ENCODE data around the gene HOATZ. TPM values are rescaled to one million over a fixed set of nuclear protein-coding genes. Genes with fewer than 3 reads are reported as not detected.

Gene HOATZ
- total and polyA plus RNA-seq, 3 donors from 2014 or later: 10.8 to 50.1 (median 23.7) TPM

GRCh38 chr11:111554532-111554931, 40.0 kb downstream of the HOATZ start:
- Histone ChIP-seq H3K27ac (no peak overlapping the region), H3K9me3 (no peaks in the 10 kb centered on the region), H3K4me3 (no peak overlapping the region), H3K4me1 (no peaks in the 10 kb centered on the region), H3K27me3 (no peaks in the 10 kb centered on the region), H3K36me3 (ENCODE audit: low read depth, missing control alignments) (no peaks in the 10 kb centered on the region)
- TF ChIP-seq CTCF (IDR thresholded peaks at IDR 0.05) (no peak), POLR2A (IDR thresholded peaks at IDR 0.05) (no peak)
- DNase-seq: no peak
- intact Hi-C loops (cut with DNase I; ENCODE audit: low total_unique reads): no loop called here

GRCh38 chr11:111555255-111555654, 40.7 kb downstream of the HOATZ start:
- DNase-seq: no peak
- TF ChIP-seq CTCF (IDR thresholded peaks at IDR 0.05) (no peak), POLR2A (IDR thresholded peaks at IDR 0.05) (no peak)
- H3K4me3 ChIP-seq: no peak overlapping the region
- H3K4me1 ChIP-seq: no peaks in the 10 kb centered on the region
- no peak overlapping the region for H3K27ac ChIP-seq
- no peaks in the 10 kb centered on the region for H3K36me3 ChIP-seq (ENCODE audit: low read depth, missing control alignments)
- intact Hi-C loops (cut with DNase I; ENCODE audit: low total_unique reads): no loop called here
- no peaks in the 10 kb centered on the region for H3K27me3 ChIP-seq
- H3K9me3 ChIP-seq: no peaks in the 10 kb centered on the region

- intact Hi-C loops (cut with DNase I; ENCODE audit: low total_unique reads): no loop called here
- H3K4me3 ChIP-seq: no peak overlapping the region
- H3K9me3 ChIP-seq: no peaks in the 10 kb centered on the region
- TF ChIP-seq CTCF (IDR thresholded peaks at IDR 0.05): no peak
- TF ChIP-seq POLR2A (IDR thresholded peaks at IDR 0.05): no peak
- 86 to 90% methylated on average over 5 of the region's 5 CpGs for WGBS, 2 donors
- H3K4me1 ChIP-seq: no peaks in the 10 kb centered on the region
- H3K27me3 ChIP-seq: no peaks in the 10 kb centered on the region
- no peak for DNase-seq
- no peaks in the 10 kb centered on the region for H3K36me3 ChIP-seq (ENCODE audit: low read depth, missing control alignments)
- H3K27ac ChIP-seq: no peak overlapping the region
Observed at GRCh38 chr11:111557425-111558111, 43.0 kb downstream of the HOATZ start.

- Histone ChIP-seq H3K4me3 (no peak overlapping the region), H3K9me3 (no peaks in the 10 kb centered on the region), H3K36me3 (ENCODE audit: low read depth, missing control alignments) (no peaks in the 10 kb centered on the region), H3K4me1 (no peaks in the 10 kb centered on the region), H3K27me3 (no peaks in the 10 kb centered on the region), H3K27ac (no peak overlapping the region)
- no peak for DNase-seq
- WGBS, 2 donors: 76 to 77% methylated on average over 11 of the region's 11 CpGs
- TF ChIP-seq CTCF (IDR thresholded peaks at IDR 0.05) (no peak), POLR2A (IDR thresholded peaks at IDR 0.05) (no peak)
- intact Hi-C loops (cut with DNase I; ENCODE audit: low total_unique reads): loop anchor here (10.0 kb wide), 1 partner anchor 285 kb away; no protein-coding TSS in a partner anchor
Observed at GRCh38 chr11:111559800-111560464, 45.4 kb downstream of the HOATZ start.

Measured in testis (tissue), 3 donors.